ENCODE data around the gene TGIF2LX. TPM values are rescaled to one million over a fixed set of nuclear protein-coding genes. Genes with fewer than 3 reads are reported as not detected.
"Not testable (repeated sequence)": the region's sequence is repeated elsewhere in the genome, so short reads cannot be mapped to it uniquely, and the experiment has no call there.

The TGIF2LX gene
- not detected for total RNA-seq

DNA sequence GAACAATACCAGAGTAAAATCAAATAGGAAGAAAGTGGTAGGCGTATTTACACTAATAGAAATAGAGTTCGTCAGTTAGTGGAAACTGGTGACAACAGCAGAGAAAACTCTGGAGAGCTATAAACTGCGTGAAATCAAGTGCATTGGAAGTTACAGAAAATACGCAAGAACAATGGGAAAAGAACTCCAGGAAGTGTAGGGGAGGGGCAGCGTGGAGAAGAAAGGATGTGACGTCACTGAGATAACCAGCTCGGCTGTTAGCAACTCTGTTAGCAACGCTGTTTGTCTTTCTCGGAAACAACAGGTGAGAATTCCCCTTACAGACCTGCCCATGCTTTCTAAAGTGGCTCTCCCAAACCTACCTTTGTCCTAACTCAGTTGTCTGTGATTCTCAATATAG lies at the start of gene TGIF2LX:
TSS of gene TGIF2LX (plus strand) at position 244 of the 400 bp plus-strand sequence. CDS start 178 bp downstream, outside the sequence.
- intact Hi-C loops (cut with DNase I, micrococcal nuclease); ATAC-seq; H3K9me3 Mint-ChIP-seq (ENCODE audit: low read depth); CTCF ChIA-PET; H3K4me1 Mint-ChIP-seq; H3K36me3 Mint-ChIP-seq (ENCODE audit: low read depth); DNase-seq; H3K4me3 Mint-ChIP-seq; POLR2A ChIA-PET; H3K27me3 Mint-ChIP-seq; H3K27ac Mint-ChIP-seq: not testable (repeated sequence)

DNA sequence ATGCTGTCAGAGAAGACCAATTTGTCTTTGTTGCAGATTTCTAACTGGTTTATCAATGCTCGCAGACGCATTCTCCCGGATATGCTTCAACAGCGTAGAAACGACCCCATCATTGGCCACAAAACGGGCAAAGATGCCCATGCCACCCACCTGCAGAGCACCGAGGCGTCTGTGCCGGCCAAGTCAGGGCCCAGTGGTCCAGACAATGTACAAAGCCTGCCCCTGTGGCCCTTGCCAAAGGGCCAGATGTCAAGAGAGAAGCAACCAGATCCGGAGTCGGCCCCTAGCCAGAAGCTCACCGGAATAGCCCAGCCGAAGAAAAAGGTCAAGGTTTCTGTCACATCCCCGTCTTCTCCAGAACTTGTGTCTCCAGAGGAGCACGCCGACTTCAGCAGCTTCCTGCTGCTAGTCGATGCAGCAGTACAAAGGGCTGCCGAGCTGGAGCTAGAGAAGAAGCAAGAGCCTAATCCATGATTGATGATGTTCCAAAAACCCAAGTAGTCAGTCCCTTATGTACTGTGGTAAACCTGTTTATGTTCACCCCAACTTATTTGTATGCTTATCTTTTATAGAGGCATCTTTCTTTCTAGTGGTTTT lies 728 bp downstream of the TGIF2LX start:
- H3K4me1 Mint-ChIP-seq; H3K4me3 Mint-ChIP-seq; H3K27me3 Mint-ChIP-seq; ATAC-seq; POLR2A ChIA-PET; intact Hi-C loops (cut with DNase I, micrococcal nuclease); CTCF ChIA-PET; H3K9me3 Mint-ChIP-seq (ENCODE audit: low read depth); H3K36me3 Mint-ChIP-seq (ENCODE audit: low read depth); H3K27ac Mint-ChIP-seq; DNase-seq: not testable (repeated sequence)

- ATAC-seq; intact Hi-C loops (cut with DNase I, micrococcal nuclease); H3K27ac Mint-ChIP-seq; H3K4me1 Mint-ChIP-seq; DNase-seq; POLR2A ChIA-PET; H3K27me3 Mint-ChIP-seq; H3K4me3 Mint-ChIP-seq; H3K9me3 Mint-ChIP-seq (ENCODE audit: low read depth); CTCF ChIA-PET; H3K36me3 Mint-ChIP-seq (ENCODE audit: low read depth): not testable (repeated sequence)
Observed at GRCh38 chrX:89943077-89943476, 21.4 kb downstream of the TGIF2LX start.

DNA sequence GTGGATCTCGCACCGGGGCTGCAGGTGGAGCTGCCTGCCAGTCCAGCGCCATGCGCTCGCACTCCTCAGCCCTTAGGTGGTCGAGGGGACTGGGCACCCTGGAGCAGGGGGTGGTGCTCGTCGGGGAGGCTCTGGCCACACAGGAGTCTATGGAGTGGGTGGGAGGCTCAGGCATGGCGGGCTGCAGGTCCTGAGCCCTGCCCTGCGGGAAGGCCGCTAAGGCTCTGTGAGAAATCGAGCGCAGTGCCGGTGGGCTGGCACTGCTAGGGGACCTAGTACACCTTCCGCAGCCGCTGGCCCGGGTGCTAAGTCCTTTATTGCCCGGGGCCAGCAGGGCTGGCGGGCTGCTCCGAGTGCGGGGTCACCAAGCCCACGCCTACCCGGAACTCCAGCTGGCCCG lies 43.9 kb downstream of the TGIF2LX start:
- H3K27ac Mint-ChIP-seq; H3K27me3 Mint-ChIP-seq; POLR2A ChIA-PET; DNase-seq; H3K4me3 Mint-ChIP-seq; CTCF ChIA-PET; ATAC-seq; H3K36me3 Mint-ChIP-seq (ENCODE audit: low read depth); H3K9me3 Mint-ChIP-seq (ENCODE audit: low read depth); intact Hi-C loops (cut with DNase I, micrococcal nuclease); H3K4me1 Mint-ChIP-seq: not testable (repeated sequence)

All from activated CD4-positive, alpha-beta T cell treated with anti-CD3 and anti-CD28 coated beads for 36 hours (primary cell).